Endothelial cell of umbilical vein (primary cell): ENCODE measurements around the gene SELENOM.

Experiments
- CTCF ChIP-seq, 2 donors: IDR thresholded peaks; 1 replicate in 1 of 2; 2 replicates in 1 of 2; pipeline ENCODE4 v1.5.1; 2011; ENCODE audit warnings: low read length in 2 of 2, mild to moderate bottlenecking in 2 of 2, moderate library complexity in 2 of 2, control low read depth in 1 of 2, inconsistent platforms in 1 of 2, low read depth in 1 of 2; ENCODE audit not compliant: insufficient read depth in 1 of 2; ENCODE audit errors: extremely low read depth in 1 of 2
- EZH2 ChIP-seq: IDR thresholded peaks from 2 replicates; pipeline ENCODE4 v1.6.1; 2012; ENCODE audit warnings: borderline replicate concordance, low read depth, mild to moderate bottlenecking, moderate library complexity, low read length, inconsistent platforms; ENCODE audit not compliant: severe bottlenecking
- GATA2 ChIP-seq: IDR thresholded peaks from 2 replicates; pipeline ENCODE4 v1.7.0; 2011; ENCODE audit warnings: low read depth, mild to moderate bottlenecking, moderate library complexity, mixed read lengths, low read length; ENCODE audit not compliant: insufficient read length, insufficient read depth
- JUN ChIP-seq: IDR thresholded peaks from 2 replicates; pipeline ENCODE4 v1.6.1; 2011; ENCODE audit warnings: borderline replicate concordance, low read depth; ENCODE audit not compliant: insufficient read length, insufficient read depth
- MAX ChIP-seq: IDR thresholded peaks from 2 replicates; pipeline ENCODE4 v1.6.1; 2011; ENCODE audit not compliant: insufficient read depth, insufficient read length
- POLR2A ChIP-seq: IDR thresholded peaks from 2 replicates; pipeline ENCODE4 v1.6.1; 2012; ENCODE audit warnings: low read depth, mild to moderate bottlenecking, control low read depth, low read length
- POLR2AphosphoS5 ChIP-seq: IDR thresholded peaks from 2 replicates; pipeline ENCODE4 v1.6.1; 2012; ENCODE audit warnings: low read depth, mild to moderate bottlenecking, control low read depth, low read length, moderate library complexity; ENCODE audit not compliant: insufficient read depth

- no peak for TF ChIP-seq POLR2A
- no peak for TF ChIP-seq CTCF (IDR thresholded peaks at IDR 0.05; ENCODE audit: extremely low read depth in 1 of 2, insufficient read depth in 1 of 2, low read depth in 1 of 2, low read length in 2 of 2)
- no peak for TF ChIP-seq GATA2
- TF ChIP-seq POLR2AphosphoS5, result no peak
- TF ChIP-seq EZH2, result no peak
- no peak for TF ChIP-seq JUN
- TF ChIP-seq MAX, result no peak
Measured at GRCh38 chr22:31130873-31131272, 23.5 kb upstream of the SELENOM start.
